GM12872 (cell line): ENCODE results near the gene CAPN9.

Source experiments
- TF ChIP-seq, protein P1 (sequence below): IDR thresholded peaks from 3 replicates; pipeline ENCODE4 v1.5.1; 2011; ENCODE audit warnings: low read depth, mild to moderate bottlenecking, low read length, moderate library complexity; ENCODE audit not compliant: insufficient read depth

The CAPN9 gene

DNA sequence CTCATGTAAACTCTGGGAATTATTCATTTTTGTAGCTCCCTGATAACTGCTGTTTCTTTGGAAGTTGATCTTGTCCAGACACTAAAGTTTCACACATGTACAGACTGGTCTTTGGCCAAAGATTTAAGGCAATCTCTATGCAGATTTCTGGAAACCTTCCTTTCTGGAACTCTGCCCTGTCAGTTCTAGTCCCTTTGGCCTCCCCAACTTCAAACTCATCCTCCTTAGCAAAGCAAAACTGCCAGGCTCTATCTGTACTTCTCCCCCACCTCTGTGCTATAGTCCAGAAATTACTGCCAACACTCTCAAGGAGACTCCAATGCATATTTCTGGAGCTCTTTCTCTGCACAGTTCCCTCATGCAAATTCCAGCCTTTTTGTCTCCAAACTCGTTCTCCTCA is 84.6 kb downstream of the CAPN9 start:
- TF ChIP-seq, protein P1, sequence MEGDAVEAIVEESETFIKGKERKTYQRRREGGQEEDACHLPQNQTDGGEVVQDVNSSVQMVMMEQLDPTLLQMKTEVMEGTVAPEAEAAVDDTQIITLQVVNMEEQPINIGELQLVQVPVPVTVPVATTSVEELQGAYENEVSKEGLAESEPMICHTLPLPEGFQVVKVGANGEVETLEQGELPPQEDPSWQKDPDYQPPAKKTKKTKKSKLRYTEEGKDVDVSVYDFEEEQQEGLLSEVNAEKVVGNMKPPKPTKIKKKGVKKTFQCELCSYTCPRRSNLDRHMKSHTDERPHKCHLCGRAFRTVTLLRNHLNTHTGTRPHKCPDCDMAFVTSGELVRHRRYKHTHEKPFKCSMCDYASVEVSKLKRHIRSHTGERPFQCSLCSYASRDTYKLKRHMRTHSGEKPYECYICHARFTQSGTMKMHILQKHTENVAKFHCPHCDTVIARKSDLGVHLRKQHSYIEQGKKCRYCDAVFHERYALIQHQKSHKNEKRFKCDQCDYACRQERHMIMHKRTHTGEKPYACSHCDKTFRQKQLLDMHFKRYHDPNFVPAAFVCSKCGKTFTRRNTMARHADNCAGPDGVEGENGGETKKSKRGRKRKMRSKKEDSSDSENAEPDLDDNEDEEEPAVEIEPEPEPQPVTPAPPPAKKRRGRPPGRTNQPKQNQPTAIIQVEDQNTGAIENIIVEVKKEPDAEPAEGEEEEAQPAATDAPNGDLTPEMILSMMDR = no peak

DNA sequence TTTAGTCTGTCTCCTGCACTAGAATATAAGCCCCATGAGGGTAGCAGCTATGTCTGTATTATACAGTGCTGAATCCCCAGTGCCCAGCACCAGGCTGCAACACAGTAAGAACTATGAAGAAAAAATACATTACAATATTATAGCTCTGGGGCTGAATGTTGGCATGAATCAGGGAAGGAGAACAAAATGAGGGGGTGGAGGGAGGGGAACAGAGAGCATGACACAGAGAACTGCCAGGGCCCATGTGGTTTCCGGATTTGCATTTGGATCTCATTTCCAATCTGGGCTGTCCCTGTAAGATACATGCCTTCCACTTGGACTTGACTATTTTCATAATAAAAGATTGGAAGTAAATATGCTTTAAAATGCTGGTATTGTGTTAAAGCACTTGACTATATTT is 85.3 kb downstream of the CAPN9 start:
- TF ChIP-seq, protein P1 = no peak

DNA sequence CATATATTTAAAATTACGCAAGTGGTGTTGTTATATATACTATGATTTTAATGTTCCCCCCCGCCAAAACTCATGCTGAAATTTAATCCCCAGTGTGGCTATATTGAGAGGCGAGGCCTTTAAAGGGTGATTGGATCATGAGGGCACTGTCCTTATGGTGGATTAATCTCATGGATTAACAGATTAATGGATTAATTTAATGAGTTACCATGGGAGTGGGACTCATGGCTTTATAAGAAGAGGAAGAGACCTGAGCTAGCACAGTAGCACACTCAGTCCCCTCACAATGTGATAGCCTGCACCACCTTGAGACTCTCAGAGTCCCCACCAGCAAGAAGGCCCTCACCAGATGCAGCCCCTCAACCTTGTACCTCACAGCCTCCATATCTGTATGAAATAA is 86.3 kb downstream of the CAPN9 start:
- TF ChIP-seq, protein P1 = no peak

DNA sequence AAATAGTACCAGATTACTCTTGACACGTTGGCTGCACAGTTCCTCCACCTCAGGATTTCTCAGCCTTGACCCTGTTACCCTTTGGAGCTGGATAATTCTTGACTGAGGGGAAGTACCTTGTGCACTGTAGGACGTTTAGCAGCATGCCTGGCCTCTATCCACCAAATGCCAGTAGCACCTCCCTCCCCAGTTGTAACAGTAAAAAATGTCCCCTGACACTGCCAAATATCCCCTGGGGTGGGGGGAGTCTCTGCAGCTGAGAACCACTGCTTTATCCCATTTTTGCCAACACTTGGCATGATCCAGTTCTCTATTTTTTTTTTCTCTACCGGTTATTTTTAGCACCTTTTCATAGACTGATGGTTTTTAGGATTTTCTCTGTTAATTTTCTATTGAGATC is 87.1 kb downstream of the CAPN9 start:
- TF ChIP-seq, protein P1 = no peak

DNA sequence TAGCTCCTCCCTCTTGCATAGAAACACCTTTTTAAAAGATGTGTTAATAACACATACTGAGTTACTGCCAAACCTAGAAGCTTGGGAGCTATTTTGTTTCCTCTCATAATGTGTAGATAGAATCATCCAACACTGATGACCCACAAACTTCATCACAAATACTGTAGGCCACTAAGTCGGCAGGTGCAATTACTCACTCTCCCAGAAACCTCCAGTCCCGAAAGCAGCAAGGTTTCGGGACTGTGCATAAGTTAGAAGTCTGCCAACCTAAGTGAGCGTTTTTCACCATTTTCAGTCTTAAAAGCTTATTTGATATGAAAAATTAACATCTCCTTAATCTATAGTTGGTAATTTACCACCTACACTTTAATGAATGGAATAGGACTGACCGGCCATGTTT is 89.2 kb downstream of the CAPN9 start:
- TF ChIP-seq, protein P1 = no peak

DNA sequence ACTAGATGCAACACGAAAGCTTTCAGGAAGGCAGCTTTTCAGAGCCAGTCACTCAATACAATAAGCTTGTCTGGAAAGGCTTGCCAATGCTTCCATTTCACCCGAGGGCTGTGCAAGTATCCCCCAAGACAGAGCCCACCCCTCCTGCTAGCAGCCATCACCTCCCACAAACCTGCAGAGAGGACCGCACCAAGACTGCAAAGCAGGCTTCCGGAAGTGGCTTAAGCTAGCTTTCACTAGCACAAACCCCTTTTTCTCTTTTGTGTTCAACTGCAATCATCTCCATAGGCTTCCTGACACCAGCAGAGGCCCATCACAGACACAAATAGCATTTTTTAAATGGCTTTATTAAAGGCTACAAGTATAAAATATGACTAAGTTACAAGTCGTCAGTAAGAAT is 89.6 kb downstream of the CAPN9 start:
- TF ChIP-seq, protein P1 = no peak

DNA sequence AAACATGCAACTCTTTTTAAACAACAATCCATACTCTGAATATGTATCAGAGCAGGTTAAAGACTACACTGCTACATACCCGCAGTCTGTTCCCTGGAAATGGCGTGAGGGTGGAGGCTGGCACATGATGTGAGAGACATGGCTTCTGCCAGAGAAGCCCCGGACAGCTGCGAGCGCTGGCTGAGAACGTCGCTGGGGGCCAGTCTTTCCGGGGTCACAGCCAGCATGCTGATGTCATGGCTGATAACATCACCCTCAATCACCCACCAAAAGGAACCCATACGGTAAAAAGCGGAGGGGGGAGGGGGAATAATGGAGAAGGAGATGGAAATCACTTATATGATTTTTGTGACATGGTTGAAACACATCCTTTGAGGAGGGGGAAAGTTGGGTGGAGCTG is 92.0 kb downstream of the CAPN9 start:
- TF ChIP-seq, protein P1 = no peak

DNA sequence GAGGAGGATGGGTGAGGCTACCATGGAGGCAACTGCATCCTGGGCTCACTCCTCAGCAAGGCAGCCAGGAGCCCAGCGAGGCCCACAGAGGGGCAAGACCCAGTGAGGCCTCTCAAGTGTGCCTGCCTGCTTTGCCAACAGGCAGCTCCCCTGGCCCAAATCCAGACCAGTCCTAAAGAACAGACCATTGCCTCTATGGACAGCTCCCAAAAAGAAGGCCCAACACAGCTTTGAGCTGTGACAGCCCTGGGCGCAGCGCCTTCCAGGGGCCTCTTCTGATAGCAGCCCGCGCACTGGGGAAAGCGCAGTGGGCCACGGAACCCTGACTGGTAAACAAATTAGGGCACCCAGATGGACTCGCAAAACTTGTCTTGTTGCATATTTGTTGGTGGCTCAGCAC is 95.6 kb downstream of the CAPN9 start:
- TF ChIP-seq, protein P1 = no peak
